Neutrophil (primary cell): Measurements from ENCODE around the gene GRK4.
"Not testable (repeated sequence)": the region's sequence is repeated elsewhere in the genome, so short reads cannot be mapped to it uniquely, and the experiment has no call there.

ENCODE experiments used
- H3K27ac ChIP-seq: fragments of 200-600 bp; sonication (generic); 2 replicates; pipeline ENCODE4 v1.5.1; 2016; ENCODE audit warnings: mild to moderate bottlenecking, moderate library complexity
- H3K27me3 ChIP-seq: fragments of 200-600 bp; sonication (generic); 2 replicates; pipeline ENCODE4 v1.6.0; 2016; ENCODE audit warnings: mild to moderate bottlenecking
- H3K36me3 ChIP-seq: fragments of 200-600 bp; sonication (generic); 2 replicates; pipeline ENCODE4 v1.5.1; 2017
- H3K4me1 ChIP-seq, 2 experiments: fragments of 200-600 bp in 1 of 2; sonication (generic) in 1 of 2; 1 replicate in 1 of 2; 2 replicates in 1 of 2; pipeline versions ENCODE4 v1.5.1 to v1.6.1; 2013 to 2016; ENCODE audit warnings: low read depth in 1 of 2, low read length in 1 of 2, mild to moderate bottlenecking in 1 of 2, moderate library complexity in 1 of 2; ENCODE audit not compliant: control insufficient read depth in 1 of 2, insufficient read depth in 1 of 2
- H3K4me3 ChIP-seq, 2 experiments: fragments of 200-600 bp in 1 of 2; sonication (generic) in 1 of 2; 1 replicate in 1 of 2; 2 replicates in 1 of 2; pipeline ENCODE4 v1.5.1; 2013 to 2016; ENCODE audit warnings: low read depth in 1 of 2, low read length in 1 of 2, mild to moderate bottlenecking in 1 of 2, moderate library complexity in 1 of 2
- H3K9me3 ChIP-seq: fragments of 200-600 bp; sonication (generic); 2 replicates; pipeline ENCODE4 v1.5.1; 2016
- CTCF ChIP-seq: fragments of 200-600 bp; sonication (generic); IDR thresholded peaks from 2 replicates; pipeline ENCODE4 v1.5.1; 2016; ENCODE audit warnings: antibody characterized with exemption

GRK4 gene

GRCh38 chr4:2937146-2937857, 26.1 kb upstream of the GRK4 start:
- Histone ChIP-seq H3K9me3 (no peaks in the 10 kb centered on the region), H3K4me3 (no peak overlapping the region), H3K27ac (no peak overlapping the region), H3K27me3 (no peaks in the 10 kb centered on the region), H3K4me1 (peaks cover 28 to 32% of the 10 kb centered on the region in 2 experiments), H3K36me3 (peaks cover 48% of the 10 kb centered on the region)
- no peak for TF ChIP-seq CTCF

DNA sequence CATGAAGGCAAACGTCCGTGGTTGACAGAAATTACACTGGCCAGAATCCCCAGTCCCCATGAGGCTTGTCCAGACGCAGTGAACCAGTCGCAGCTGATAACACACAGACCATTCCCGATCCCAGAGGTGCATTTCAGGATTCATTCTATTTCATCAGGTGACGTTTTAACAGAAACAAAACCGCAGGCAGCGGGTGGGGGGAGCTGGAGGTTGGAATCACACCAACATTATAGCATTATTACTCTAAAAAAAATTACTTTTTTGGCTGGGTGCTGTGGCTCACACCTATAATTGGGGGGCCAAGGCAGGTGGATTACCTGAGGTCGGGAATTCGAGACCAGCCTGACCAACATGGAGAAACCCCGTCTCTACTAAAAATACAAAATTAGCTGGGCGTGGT, 25.4 kb upstream of the GRK4 start:
- TF ChIP-seq CTCF: no peak
- Histone ChIP-seq H3K9me3 (no peaks in the 10 kb centered on the region), H3K4me3 (no peak overlapping the region), H3K27me3 (no peaks in the 10 kb centered on the region), H3K36me3 (peaks cover 52% of the 10 kb centered on the region), H3K27ac (no peak overlapping the region), H3K4me1 (peaks cover 21 to 25% of the 10 kb centered on the region in 2 experiments)

- not testable (repeated sequence) for H3K9me3 ChIP-seq, H3K27me3 ChIP-seq, H3K4me3 ChIP-seq, H3K27ac ChIP-seq
- H3K36me3 ChIP-seq: peaks cover 52% of the 10 kb centered on the region
- H3K4me1 ChIP-seq: peaks cover 17 to 21% of the 10 kb centered on the region in 2 experiments
These were observed 25.0 kb upstream of the GRK4 start for GRCh38 chr4:2938411-2938810.

DNA sequence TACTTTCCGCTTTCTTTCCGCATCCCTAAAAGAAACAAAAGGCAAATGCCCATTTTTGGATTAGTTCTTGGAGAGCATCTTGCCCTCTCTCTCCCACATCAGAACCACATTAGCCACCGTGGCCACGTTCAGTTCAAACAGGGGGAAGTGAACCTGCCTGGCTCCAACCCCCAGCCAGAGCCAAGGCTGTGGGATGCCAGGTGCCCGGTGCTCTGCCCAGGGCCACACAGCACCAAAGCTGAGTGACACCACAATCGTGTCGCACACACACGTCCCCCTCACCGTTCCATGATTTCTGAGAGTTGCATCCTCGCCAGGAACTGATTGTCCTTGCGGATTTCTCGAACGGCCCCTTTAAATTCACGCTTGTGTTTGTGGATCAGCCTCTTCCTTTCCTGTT, 24.5 kb upstream of the GRK4 start:
- Histone ChIP-seq H3K9me3 (no peaks in the 10 kb centered on the region), H3K36me3 (peaks cover 52% of the 10 kb centered on the region), H3K4me1 (peaks cover 12 to 16% of the 10 kb centered on the region in 2 experiments), H3K4me3 (no peak overlapping the region), H3K27ac (no peak overlapping the region), H3K27me3 (no peaks in the 10 kb centered on the region)
- no peak for TF ChIP-seq CTCF

- no peaks in the 10 kb centered on the region for H3K27me3 ChIP-seq
- peaks cover 11 to 13% of the 10 kb centered on the region in 2 experiments for H3K4me1 ChIP-seq
- H3K27ac ChIP-seq: no peak overlapping the region
- TF ChIP-seq CTCF: no peak
- H3K4me3 ChIP-seq: no peak overlapping the region
- peaks cover 52% of the 10 kb centered on the region for H3K36me3 ChIP-seq
- no peaks in the 10 kb centered on the region for H3K9me3 ChIP-seq
These were observed 23.8 kb upstream of the GRK4 start for GRCh38 chr4:2939383-2940243.
